ENCODE measurements around the gene ZIC2.

ZIC2 gene

DNA sequence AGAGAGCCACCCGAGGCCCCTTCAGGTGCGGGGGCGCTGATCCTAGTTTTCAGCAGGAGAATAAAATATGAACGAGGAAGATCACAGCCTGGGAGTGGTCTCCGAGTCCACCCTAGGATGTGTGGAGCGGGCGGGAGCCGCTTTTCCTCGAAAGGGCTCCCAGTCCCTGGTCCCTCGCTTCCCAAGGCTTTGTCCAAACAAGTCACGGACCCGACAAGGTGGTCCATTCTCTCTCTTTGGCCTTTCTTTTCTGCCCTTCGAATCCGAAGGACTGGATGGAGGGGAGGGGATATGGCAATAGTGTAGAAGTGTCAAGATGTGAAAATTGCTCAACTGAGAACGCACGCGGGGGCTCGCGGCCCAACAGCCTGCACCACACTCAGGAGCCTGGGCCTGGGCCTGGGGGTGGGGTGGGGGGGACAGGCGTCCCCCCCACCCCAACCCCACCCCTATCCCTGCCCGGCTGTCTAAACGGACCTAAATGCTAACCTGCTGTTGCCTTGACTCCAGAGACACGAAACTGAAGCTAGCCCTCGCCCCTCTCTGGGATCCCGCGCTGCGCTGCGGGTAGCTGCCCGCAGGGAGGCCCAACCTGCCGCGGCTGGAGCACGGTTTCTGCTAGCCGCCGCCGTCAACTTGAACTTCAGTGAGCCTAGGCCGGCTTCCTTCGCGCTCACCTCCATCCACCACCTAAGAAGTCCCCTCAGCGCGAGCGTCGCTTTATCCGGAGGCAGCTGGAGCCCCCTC is 7.1 kb downstream of the ZIC2 start:
- DNase-seq = no peak

DNA sequence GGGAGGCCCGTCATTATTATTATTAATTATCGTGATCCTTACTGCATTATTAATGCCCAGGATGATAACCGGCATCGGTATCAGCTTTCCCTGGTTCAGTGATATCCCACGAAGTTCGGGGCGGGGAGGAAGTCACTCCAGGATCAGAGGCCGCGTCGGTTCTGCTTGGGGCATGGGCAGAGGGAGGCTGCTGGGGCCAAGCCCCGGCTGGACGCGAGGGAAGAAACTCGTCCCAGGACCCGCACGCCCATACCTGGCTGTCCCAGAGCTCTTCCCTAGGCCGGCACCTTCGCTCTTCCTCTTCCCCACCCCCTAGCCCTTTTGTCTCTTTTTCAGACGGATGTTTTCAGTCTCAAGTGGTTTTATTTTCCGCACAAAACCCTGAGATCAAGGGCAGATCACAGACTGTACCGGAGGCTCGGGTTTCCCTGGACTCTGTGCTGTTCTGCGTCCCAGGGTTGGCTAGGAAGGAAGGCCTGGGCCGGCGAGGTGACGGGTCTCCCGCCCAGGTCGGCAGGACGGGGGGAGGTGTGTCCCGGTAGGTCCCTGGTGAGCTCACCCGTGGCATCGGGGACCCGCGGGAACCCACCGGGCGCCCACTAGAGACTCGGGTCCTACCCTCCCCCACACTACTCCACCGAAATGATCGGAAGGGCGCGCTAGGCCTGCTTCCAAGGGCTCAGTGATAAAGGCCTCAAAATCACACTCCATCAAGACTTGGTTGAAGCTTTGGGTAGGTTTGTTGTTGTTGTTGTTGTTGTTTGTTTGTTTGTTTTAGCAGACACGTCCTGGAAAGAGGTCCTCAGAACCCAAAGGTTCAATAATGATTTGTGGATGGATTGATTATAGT is 7.9 kb downstream of the ZIC2 start:
- no peak for DNase-seq

- no peak for DNase-seq
Measured at GRCh38 chr13:99990126-99990977, 8.8 kb downstream of the ZIC2 start.

- no peak for DNase-seq
Measured at GRCh38 chr13:99991013-99991827, 9.6 kb downstream of the ZIC2 start.

GRCh38 chr13:99991828-99992775 is 10.5 kb downstream of the ZIC2 start:
- no peak for DNase-seq

DNA sequence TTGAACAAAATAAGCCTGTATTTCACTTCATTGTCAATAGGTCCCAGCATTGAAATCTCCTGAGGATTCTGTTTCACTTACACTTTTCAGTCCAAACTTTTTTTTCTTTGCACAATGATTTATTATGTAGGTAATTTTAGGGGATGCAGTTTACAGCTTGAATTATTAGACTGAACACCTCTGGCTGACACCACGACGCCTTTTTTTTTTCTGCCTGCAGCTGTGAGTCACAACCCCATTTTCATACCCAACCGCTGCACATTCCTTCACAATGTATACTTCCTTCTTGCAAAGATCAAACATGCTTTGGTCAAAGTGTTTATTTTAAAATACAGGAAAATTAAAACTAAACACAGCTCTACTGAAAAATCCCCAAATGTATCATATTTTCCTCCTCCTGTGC is 11.4 kb downstream of the ZIC2 start:
- no peak for DNase-seq

GRCh38 chr13:99993660-99994637 is 12.4 kb downstream of the ZIC2 start:
- no peak for DNase-seq

DNA sequence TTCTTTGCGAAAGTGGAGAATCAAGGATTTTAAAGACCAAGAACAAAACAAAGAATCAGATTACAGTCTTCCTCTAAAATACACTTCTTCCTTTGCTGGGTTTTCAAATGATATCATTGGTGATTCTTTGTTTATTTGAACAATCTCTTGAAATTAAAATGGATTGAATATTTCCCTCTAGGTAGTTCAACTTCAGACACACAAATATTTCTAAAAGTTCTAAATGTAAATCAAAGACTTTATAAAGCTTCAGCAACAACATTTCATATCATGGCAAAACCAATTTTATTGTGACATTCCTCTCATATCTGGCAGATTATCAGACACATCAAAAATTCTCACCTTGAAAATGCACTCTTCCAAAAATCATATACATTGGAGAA is 13.0 kb downstream of the ZIC2 start:
- no peak for DNase-seq

- DNase-seq = no peak
Measured at GRCh38 chr13:99995104-99995588, 13.6 kb downstream of the ZIC2 start.

DNA sequence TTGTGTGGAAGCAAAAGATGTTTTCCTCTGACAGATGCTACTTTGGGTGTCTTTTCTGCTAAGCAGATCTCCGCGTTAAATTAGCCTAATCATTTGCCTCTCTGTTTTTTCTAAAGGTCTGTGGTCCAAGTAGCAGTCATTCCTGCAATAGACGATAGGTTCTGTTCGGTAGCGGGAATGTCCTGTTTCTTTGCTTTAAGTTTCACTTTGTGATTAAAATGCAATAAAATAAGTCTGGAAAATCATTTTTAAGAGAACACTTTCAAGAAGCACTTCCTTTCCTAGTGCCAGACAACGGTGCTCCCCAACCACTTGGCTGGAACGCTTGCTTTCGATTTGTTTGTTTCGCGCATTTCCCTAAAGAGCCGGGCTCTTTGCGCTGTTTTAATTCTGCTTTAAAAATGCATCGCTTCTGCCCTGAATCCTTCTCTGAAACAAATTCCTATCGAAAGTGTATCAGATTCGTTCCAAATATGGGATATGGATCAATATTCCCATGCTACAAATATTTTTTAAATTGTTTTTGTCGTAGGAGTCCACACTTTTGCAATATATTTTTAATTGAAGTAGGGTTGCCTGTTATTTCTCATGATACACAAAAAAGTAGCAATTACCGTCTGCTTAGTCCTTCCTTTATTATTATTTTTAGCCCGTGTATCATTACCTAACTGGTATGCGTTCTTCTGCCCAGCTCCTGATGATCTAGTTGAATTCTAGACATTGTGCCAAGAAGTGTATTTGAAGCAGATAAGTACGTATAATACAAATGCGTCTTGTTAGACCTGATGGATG is 14.2 kb downstream of the ZIC2 start:
- no peak for DNase-seq

DNA sequence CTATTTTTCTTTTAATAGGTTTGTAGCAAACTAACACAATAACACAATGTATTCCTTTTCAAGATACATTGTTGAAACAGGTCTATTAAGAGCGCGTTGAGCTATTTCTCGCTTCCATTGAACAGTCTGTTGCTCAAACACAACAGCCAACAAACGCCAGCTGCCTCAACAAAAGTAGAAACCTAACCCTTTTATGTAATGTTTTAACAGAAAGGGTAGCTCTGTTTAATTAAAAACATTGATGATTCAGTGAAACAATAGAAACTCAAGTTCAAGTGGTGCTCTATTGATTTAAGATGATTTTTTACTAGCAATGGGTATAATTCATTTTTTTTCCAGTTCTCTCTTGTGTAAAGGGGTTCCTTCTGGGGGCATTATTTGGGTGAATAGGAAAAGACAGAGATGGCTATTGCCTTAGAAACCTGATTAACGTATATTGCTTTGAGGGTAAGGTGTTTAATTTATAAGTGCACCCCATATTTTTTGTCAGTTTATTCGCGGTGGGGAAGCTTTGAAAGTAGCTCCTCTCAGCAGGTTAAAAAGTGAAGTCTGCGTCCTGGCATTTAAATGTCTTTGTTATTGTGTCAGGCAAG is 14.9 kb downstream of the ZIC2 start:
- DNase-seq = no peak

- DNase-seq = no peak
Measured at GRCh38 chr13:99997702-99998214, 16.2 kb downstream of the ZIC2 start.

DNA sequence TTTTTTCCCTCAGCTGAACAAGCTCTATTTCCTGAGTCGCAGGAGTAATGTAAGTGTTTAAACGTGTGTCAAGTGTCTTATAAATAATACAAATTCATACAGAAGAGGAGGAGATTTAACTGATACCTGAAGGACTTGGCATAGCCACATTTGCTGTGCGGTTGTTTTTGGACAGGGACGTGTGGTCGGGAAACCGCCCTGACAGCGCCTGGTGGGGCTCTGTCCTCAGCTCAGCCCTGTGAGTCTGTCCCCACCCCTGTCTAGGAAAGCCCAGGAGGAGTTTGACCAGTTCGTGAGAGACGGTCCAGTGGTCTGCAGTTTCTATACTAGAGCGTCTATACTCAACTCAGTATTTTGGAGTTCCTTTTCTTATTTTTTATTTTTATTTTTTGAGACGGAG is 16.7 kb downstream of the ZIC2 start:
- no peak for DNase-seq

DNA sequence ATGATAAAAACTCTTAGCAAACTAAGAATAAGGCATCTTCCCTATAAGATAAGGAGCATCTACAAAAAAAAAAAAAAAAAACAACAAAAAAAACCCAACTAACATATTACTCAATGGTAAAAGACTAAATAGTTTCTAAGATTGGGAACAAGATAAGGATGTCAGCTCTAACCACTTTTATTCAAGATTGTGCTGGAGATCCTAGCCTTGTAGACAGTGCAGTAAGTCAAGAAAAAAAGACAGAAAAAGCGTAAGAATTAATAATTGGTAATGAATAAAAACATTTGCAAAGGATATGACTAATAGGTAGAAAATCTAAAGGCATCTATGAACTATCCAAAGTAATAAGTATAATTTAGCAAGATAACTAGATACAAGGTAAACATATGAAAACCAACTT is 33.0 kb downstream of the ZIC2 start:
- no peak for DNase-seq

DNA sequence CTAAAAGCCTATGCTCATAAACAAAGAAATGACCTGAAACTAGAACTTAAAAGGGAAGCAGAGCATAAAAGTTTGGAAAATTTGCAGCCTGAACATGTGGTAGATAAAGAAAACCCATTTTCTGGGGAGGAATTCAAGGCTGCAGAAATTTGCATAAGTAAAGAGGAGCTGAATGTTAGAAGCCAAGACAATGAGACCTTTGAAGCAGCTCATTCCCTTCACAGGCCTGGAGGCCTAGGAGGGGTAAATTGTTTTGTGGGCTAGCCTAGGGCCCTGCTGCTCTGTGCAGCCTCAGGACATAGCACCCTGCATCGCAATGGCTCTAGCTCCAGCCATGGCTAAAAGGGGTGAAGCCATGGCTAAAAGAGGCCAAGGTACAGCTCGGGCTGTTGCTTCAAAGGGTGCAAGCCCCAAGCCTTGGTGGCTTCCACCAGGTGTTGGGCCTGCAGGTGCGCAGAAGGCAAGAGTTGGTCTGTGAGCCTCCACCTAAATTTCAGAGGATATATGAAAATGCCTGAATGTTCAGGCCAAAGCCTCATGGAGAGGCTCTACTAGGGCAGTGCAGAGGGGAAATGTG is 38.3 kb downstream of the ZIC2 start:
- no peak for DNase-seq

DNA sequence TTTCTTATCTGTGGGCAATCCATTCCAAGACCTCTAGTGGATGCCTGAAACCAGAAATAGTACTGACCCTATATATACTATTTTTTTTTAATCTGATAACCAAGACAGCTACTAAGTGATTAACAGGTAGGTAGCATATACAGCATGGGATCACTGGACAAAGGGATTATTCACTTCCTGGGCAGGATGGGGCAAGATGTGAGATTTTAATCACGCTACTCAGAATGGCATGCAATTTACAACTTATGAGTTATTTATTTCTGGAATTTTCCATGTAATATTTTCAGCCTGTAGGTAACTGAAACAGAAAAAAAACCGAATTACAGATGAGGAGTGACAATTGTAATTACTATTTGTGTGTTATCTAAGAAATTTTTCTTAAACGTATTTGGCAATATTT is 41.2 kb downstream of the ZIC2 start:
- DNase-seq = no peak

DNA sequence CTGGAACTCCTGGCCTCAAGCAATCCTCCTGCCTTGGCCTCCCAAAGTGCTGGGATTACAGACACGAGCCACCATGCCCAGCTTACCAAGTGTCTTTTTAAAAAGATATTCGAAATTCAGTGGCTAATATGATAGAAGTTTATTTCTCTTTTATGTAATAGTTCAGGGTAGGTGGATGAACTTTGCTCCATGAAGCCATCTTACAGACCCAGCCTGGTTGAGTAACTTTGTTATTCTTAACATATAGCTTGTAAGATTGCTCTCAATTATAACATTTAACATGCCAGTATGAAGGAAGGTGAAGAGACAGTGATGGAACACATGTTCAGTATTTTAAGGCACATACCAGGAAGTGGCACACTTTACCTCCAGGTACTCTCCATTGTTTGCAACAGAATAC is 42.4 kb downstream of the ZIC2 start:
- DNase-seq = no peak

GRCh38 chr13:100029933-100030332 is 48.3 kb downstream of the ZIC2 start:
- DNase-seq = no peak

All from CD4-positive, alpha-beta T cell treated with Interleukin-17A for 1 hour (primary cell).